ENCODE measurements around the gene OCA2. TPM values are rescaled to one million over a fixed set of nuclear protein-coding genes. Genes with fewer than 3 reads are reported as not detected.
A peak's percentile ranks its signal among the peaks of the same experiment; 100 is the strongest.

OCA2 gene
- total RNA-seq, 6 donors from 2014 or later = 0.83 to 6.0 (median 2.0) TPM

DNA sequence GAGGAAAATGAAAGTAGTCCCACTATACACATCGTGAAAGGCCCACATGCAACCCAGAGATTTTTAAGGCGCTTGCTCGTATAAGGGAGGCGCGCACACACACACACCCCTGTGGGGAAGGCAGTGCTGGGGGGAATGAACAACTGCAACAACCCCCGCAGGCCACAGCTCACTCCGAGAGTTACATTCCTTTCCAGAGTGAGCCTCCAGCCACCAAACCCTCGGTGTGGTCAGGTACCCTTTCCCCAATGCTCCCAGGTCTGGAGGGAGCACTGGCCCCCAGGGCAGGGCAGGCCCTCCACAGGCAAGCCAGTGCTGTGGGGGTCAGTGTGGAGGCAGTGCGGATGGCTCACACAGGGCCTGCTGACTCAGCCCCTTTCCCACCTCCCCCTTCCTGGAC is 115.6 kb downstream of the OCA2 start:
- no peak overlapping the region for H3K4me3 ChIP-seq
- no peak overlapping the region for H3K27ac ChIP-seq
- DNase-seq (no peak), ATAC-seq (ENCODE audit: low FRiP score in 2 of 2) (peak in 1 of 2 donors; percentile 44)
- H3K4me1 ChIP-seq = no peaks in the 10 kb centered on the region
- H3K9me3 ChIP-seq = no peaks in the 10 kb centered on the region
- H3K27me3 ChIP-seq = no peaks in the 10 kb centered on the region
- TF ChIP-seq EP300 (IDR thresholded peaks at IDR 0.05) = no peak
- TF ChIP-seq POLR2AphosphoS5 (IDR thresholded peaks at IDR 0.05) = no peak
- no peak for TF ChIP-seq POLR2A (IDR thresholded peaks at IDR 0.05)
- TF ChIP-seq, protein P1, sequence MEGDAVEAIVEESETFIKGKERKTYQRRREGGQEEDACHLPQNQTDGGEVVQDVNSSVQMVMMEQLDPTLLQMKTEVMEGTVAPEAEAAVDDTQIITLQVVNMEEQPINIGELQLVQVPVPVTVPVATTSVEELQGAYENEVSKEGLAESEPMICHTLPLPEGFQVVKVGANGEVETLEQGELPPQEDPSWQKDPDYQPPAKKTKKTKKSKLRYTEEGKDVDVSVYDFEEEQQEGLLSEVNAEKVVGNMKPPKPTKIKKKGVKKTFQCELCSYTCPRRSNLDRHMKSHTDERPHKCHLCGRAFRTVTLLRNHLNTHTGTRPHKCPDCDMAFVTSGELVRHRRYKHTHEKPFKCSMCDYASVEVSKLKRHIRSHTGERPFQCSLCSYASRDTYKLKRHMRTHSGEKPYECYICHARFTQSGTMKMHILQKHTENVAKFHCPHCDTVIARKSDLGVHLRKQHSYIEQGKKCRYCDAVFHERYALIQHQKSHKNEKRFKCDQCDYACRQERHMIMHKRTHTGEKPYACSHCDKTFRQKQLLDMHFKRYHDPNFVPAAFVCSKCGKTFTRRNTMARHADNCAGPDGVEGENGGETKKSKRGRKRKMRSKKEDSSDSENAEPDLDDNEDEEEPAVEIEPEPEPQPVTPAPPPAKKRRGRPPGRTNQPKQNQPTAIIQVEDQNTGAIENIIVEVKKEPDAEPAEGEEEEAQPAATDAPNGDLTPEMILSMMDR (IDR thresholded peaks at IDR 0.05) = no peak
- H3K36me3 ChIP-seq = no peaks in the 10 kb centered on the region
- WGBS, 2 donors = 91 to 96% methylated on average over 9 of the region's 9 CpGs

DNA sequence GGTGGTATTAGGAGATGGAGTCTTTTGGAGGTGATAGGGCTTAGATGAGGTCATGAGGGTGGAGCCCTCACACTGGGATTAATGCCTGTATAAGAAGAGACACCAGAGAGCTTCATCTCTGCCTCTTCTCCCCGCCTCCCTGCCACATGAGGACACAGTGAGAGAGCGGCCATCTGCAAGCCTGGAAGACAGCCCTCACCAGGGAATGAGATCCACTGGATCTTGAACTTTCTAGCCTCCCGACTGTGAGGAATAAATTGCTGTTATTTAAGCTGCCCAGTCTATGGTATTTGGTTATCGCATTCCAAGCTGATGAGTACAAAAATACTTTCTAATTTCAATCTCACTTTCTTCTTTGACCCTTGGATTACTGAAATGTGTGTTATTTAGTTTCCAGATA is 121.4 kb downstream of the OCA2 start:
- TF ChIP-seq, protein P1 (IDR thresholded peaks at IDR 0.05) = no peak
- TF ChIP-seq POLR2AphosphoS5 (IDR thresholded peaks at IDR 0.05) = no peak
- TF ChIP-seq POLR2A (IDR thresholded peaks at IDR 0.05) = no peak
- TF ChIP-seq EP300 (IDR thresholded peaks at IDR 0.05) = no peak
- H3K27ac ChIP-seq = no peak overlapping the region
- H3K4me3 ChIP-seq = no peak overlapping the region
- no peaks in the 10 kb centered on the region for H3K27me3 ChIP-seq
- WGBS, 2 donors = 80 to 84% methylated on average over 4 of the region's 4 CpGs
- H3K36me3 ChIP-seq = no peaks in the 10 kb centered on the region
- ATAC-seq (ENCODE audit: low FRiP score in 2 of 2) (no peak), DNase-seq (no peak)
- H3K9me3 ChIP-seq = no peaks in the 10 kb centered on the region
- no peaks in the 10 kb centered on the region for H3K4me1 ChIP-seq

DNA sequence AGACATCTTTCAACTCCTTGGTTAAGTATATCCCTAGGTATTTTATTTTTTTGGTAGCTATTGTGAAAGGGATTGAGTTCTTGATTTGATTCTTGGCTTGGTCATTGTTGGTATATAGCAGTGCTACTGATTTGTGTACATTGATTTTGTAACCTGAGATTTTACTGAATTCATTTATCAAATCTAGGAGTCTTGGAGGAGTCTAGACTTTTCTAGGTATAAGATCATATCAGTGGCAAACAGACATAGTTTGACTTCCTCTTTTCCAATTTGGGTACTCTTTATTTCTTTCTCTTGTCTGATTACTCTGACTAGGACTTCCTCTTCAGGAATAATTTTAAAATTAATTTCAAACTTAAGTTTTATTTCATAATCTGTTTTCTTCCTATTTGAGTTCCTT is 125.2 kb downstream of the OCA2 start:
- no peak for TF ChIP-seq POLR2AphosphoS5 (IDR thresholded peaks at IDR 0.05)
- TF ChIP-seq, protein P1 (IDR thresholded peaks at IDR 0.05) = no peak
- TF ChIP-seq POLR2A (IDR thresholded peaks at IDR 0.05) = no peak
- no peak for TF ChIP-seq EP300 (IDR thresholded peaks at IDR 0.05)
- H3K27me3 ChIP-seq = no peaks in the 10 kb centered on the region
- H3K27ac ChIP-seq = no peak overlapping the region
- ATAC-seq (ENCODE audit: low FRiP score in 2 of 2) (no peak), DNase-seq (no peak)
- H3K9me3 ChIP-seq = no peaks in the 10 kb centered on the region
- H3K36me3 ChIP-seq = no peaks in the 10 kb centered on the region
- no peak overlapping the region for H3K4me3 ChIP-seq
- H3K4me1 ChIP-seq = no peaks in the 10 kb centered on the region

DNA sequence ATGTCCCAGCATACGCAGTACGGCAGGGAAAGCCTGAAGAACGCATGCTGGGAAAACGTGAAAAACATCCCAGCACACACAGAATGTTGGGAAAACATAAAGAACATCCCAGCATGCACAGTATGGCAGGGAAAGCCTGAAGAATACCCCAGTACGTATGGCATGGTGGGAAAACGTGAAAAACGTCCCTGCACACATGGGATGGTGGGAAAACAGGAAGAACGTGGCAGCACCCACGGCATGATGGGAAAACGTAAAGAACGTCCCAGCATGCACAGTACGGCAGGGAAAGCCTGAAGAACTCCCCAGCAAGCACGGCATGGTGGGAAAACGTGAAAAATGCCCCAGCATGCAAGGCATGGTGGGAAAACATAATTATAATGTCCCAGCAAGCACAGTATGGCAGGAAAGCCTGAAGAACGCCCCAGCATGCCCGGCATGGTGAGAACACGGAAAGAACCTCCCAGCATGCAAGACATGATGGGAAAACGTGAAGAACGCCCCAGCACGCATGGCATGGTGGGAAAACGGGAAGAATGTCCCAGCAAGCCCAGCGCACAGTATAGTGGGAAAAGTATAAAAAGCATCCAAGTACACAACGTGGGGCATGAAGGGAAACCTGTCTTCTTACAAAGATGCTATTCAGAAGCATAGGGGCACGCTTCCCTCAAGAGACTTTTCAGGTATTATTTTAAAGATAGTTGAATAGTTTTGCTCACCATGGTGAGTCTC is 128.3 kb downstream of the OCA2 start:
- Histone ChIP-seq H3K4me3 (no peak overlapping the region), H3K27ac (no peak overlapping the region), H3K36me3 (no peaks in the 10 kb centered on the region), H3K9me3 (no peaks in the 10 kb centered on the region), H3K27me3 (no peaks in the 10 kb centered on the region), H3K4me1 (no peaks in the 10 kb centered on the region)
- TF ChIP-seq, protein P1 (IDR thresholded peaks at IDR 0.05) = no peak
- no peak for TF ChIP-seq EP300 (IDR thresholded peaks at IDR 0.05)
- no peak for TF ChIP-seq POLR2AphosphoS5 (IDR thresholded peaks at IDR 0.05)
- 84 to 88% methylated on average over 24 of the region's 24 CpGs for WGBS, 2 donors
- ATAC-seq (ENCODE audit: low FRiP score in 2 of 2) (no peak), DNase-seq (no peak)

DNA sequence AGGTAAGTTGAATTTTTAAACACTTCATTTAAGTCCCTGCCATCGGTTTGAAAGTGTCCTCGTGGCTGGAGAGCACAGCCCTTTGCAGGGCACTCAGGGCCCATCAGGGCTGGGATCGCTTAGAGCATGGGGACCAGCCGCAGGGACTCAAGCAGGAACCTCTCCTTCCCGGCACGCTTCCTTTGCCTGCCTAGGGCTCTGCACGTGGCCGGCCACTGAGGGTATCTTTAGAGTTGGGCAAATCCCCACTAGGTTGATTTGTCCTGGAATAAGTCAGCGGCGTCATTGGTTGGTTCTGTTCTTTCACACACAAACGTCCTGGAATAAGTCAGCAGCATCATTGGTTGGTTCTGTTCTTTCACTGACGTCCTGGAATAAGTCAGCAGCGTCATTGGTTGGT is 131.6 kb downstream of the OCA2 start:
- H3K4me1 ChIP-seq = no peaks in the 10 kb centered on the region
- TF ChIP-seq EP300 (IDR thresholded peaks at IDR 0.05) = no peak
- TF ChIP-seq, protein P1 (IDR thresholded peaks at IDR 0.05) = no peak
- no peak for TF ChIP-seq POLR2A (IDR thresholded peaks at IDR 0.05)
- TF ChIP-seq POLR2AphosphoS5 (IDR thresholded peaks at IDR 0.05) = no peak
- ATAC-seq (ENCODE audit: low FRiP score in 2 of 2) (no peak), DNase-seq (no peak)
- no peaks in the 10 kb centered on the region for H3K27me3 ChIP-seq
- no peak overlapping the region for H3K4me3 ChIP-seq
- WGBS, 2 donors = 86 to 91% methylated on average over 13 of the region's 13 CpGs
- H3K27ac ChIP-seq = no peak overlapping the region
- H3K9me3 ChIP-seq = no peaks in the 10 kb centered on the region
- H3K36me3 ChIP-seq = no peaks in the 10 kb centered on the region
